GM18498 (cell line): ENCODE results near the gene ADK.
"Not testable (repeated sequence)": the region's sequence is repeated elsewhere in the genome, so short reads cannot be mapped to it uniquely, and the experiment has no call there.

Source experiments
- ATAC-seq: cut with Tn5 transposase; IDR thresholded peaks from one replicate; pipeline ENCODE4 v1.9.1; 2021; ENCODE audit warnings: mild to moderate bottlenecking, moderate library complexity; ENCODE audit not compliant: unreplicated experiment

Gene ADK

GRCh38 chr10:74460812-74461211 is 309.8 kb downstream of the ADK start:
- ATAC-seq = no peak

- no peak for ATAC-seq
These were observed 323.1 kb downstream of the ADK start for GRCh38 chr10:74474022-74474713.

- not testable (repeated sequence) for ATAC-seq
These were observed 325.2 kb downstream of the ADK start for GRCh38 chr10:74476162-74476706.

- no peak for ATAC-seq
These were observed 329.8 kb downstream of the ADK start for GRCh38 chr10:74480778-74481177.

GRCh38 chr10:74483356-74483755 is 332.3 kb downstream of the ADK start:
- no peak for ATAC-seq

GRCh38 chr10:74485283-74485682 is 334.3 kb downstream of the ADK start:
- ATAC-seq = no peak

- ATAC-seq = no peak
These were observed 335.6 kb downstream of the ADK start for GRCh38 chr10:74486659-74487058.

- no peak for ATAC-seq
These were observed 337.9 kb downstream of the ADK start for GRCh38 chr10:74488907-74489306.

GRCh38 chr10:74490551-74490950 is 339.5 kb downstream of the ADK start:
- no peak for ATAC-seq

GRCh38 chr10:74491014-74491413 is 340.0 kb downstream of the ADK start:
- no peak for ATAC-seq

- not testable (repeated sequence) for ATAC-seq
These were observed 345.3 kb downstream of the ADK start for GRCh38 chr10:74496276-74496675.

GRCh38 chr10:74498664-74499063 is 347.6 kb downstream of the ADK start:
- ATAC-seq = not testable (repeated sequence)

GRCh38 chr10:74500026-74500704 is 349.1 kb downstream of the ADK start:
- no peak for ATAC-seq

GRCh38 chr10:74500816-74501215 is 349.8 kb downstream of the ADK start:
- no peak for ATAC-seq

GRCh38 chr10:74502963-74503608 is 352.1 kb downstream of the ADK start:
- ATAC-seq = no peak

- no peak for ATAC-seq
These were observed 356.9 kb downstream of the ADK start for GRCh38 chr10:74507951-74508350.

- ATAC-seq = no peak
These were observed 359.6 kb downstream of the ADK start for GRCh38 chr10:74510594-74510993.

GRCh38 chr10:74511051-74511450 is 360.0 kb downstream of the ADK start:
- no peak for ATAC-seq

GRCh38 chr10:74514322-74514721 is 363.3 kb downstream of the ADK start:
- no peak for ATAC-seq

GRCh38 chr10:74518061-74518460 is 367.0 kb downstream of the ADK start:
- ATAC-seq = no peak

- no peak for ATAC-seq
These were observed 370.5 kb downstream of the ADK start for GRCh38 chr10:74521526-74521925.

- no peak for ATAC-seq
These were observed 372.2 kb downstream of the ADK start for GRCh38 chr10:74523199-74523598.
